ENCODE measurements around the gene LDB3.

LDB3 gene

GRCh38 chr10:86768412-86769062, 100.2 kb downstream of the LDB3 start:
- intact Hi-C loops (cut with DNase I): no loop called here
- DNase-seq: no peak

DNA sequence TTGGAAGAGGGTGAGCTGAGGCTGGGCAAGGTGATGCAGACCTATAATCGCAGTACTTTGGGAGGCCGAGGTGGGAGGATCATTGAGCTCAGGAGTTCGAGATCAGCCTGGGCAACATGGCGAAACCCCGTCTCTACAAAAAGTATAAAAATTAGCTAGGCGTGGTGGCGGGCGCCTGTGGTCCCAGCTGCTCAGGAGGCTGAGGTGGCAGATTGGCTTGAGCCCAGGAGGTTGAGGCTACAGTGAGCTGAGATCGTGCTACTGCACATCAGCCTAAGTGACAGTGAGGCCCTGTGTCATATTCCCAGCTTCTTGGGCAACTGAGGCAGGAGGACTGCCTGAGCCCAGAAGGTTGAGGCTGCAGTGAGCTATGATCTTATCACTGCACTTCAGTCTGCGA, 101.7 kb downstream of the LDB3 start:
- DNase-seq: no peak
- intact Hi-C loops (cut with DNase I): no loop called here

DNA sequence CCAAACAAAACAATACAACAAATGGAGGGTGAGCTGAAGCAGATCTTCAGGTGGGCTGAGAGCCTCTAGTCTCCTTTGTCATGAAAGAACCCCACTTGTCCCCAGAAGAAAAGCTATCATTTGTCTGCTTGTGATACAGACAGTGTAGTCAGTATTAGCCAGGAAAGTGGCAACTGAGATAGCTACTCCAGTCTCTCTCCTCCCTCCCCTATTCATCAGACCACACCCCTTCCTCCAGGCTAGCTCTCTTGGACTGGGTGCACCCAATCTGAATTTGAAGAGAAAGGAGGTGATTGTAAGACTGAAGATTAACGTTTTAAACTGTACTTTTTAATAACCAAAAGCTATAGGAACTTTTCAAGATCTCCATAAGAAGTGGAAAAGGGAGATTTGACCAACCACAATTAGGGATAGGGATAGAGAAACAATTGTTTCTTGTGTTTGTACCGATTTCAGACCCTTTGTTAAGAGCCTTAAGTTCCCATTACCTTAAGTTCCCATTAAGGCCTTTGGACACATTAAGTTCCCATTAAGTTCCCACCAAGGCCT, 102.2 kb downstream of the LDB3 start:
- no peak for DNase-seq
- intact Hi-C loops (cut with DNase I): no loop called here

DNA sequence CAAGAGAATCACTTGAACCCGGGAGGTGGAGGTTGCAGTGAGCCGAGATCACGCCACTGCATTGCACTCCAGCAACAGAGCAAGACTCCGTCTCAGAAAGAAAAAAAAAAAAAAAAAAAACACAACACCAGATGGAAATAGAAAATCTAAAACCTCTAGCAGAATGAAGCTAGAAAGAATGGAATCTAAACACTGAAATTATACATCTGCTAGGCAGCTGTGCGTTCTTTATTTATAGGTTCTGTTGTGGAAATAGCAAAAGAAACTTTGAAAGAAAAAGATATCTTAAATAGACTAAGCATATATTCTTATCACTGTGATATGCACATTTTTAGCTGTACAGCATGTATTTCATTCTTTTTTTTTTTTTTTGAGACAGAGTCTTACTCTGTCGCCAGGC, 105.2 kb downstream of the LDB3 start:
- DNase-seq: no peak
- intact Hi-C loops (cut with DNase I): no loop called here

DNA sequence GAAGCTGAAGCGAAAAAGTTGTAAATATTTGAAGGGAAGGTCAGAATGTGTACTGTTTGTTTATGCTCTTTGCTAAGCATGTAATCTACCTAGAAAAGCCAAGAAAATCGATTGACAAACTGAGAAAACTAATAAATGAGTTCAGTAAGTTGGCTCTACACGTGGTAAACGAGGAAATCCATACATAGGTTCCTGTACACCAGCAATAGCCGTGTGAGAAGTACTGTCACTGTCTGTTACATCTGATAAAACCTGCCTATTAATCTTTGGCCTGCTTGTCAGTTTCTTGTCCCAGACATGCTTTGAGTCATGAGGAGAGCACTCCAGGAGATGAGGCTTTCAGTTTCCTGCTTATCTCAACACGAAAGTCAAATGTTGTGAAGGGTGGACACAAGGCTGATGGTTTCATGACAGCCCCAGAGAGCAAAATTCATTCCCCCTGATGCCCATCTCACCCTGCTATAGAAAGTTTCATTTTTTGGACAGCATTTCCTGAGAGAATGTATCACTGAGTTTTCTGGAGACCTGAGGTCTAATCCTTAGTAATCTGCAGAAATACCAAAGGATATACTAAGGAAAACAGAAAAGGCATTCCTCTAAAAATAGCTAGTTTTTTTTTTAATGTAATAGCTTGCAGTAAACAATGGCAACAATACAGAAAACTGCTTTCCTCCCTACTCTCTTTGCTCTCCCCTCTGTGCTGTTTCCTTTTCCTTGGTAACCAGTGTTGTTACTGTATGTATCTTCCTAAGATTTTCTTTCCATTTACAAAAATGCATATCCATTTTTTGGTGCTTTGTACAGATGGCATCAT, 107.0 kb downstream of the LDB3 start:
- intact Hi-C loops (cut with DNase I): no loop called here
- no peak for DNase-seq

DNA sequence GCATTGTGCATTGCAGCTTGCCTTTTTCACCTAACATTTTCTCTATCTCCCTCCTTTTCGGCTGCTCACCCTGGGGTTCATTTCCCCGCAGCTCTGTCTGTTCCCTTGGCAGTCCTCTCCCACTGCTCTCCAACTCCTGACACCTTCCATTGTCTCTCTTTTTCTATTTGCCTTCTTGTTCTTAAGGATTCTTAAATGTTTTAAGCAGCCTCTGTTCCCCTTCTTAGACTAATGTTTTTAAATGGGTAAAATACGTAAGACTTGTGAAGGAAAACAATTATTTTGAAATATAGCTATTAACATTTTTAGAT, 107.5 kb downstream of the LDB3 start:
- intact Hi-C loops (cut with DNase I): no loop called here
- DNase-seq: peak in 1 of 42 donors; percentile 6

DNA sequence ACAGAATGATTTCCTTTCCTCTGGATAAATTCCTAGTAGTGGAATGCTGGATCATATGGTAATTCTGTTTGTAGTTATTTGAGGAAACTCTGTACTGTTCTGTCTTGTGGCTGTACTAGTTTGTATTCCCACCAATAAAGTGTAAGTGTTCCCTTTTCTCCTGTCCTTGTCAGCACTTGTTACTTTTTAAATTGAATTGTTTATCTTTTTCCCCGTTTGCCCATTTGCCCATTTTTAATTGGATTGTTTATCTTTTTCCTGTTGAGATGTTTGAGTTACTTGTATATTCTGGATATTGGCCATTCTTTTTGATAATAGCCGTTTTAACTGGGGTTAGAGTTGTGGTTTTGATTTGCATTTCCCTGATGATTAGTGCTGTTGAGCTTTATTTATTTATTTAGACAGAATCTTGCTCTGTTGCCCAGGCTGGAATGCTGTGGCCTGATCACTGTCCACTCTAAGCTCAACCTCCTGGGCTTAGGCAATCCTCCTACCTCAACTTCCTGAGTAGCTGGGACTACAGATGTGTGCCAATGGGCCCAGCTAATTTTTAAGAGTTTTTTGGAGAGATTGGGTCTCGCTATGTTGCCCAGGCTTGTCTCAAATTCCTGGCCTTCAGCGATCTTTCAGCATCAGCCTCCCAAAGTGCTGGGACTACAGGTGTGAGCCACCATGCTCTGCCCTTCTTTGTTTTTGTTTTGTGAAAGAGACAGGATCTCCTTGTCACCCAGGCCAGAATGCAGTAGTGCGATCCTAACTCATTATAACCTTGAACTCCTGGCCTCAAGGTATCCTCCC, 111.1 kb downstream of the LDB3 start:
- DNase-seq: no peak
- intact Hi-C loops (cut with DNase I): no loop called here

DNA sequence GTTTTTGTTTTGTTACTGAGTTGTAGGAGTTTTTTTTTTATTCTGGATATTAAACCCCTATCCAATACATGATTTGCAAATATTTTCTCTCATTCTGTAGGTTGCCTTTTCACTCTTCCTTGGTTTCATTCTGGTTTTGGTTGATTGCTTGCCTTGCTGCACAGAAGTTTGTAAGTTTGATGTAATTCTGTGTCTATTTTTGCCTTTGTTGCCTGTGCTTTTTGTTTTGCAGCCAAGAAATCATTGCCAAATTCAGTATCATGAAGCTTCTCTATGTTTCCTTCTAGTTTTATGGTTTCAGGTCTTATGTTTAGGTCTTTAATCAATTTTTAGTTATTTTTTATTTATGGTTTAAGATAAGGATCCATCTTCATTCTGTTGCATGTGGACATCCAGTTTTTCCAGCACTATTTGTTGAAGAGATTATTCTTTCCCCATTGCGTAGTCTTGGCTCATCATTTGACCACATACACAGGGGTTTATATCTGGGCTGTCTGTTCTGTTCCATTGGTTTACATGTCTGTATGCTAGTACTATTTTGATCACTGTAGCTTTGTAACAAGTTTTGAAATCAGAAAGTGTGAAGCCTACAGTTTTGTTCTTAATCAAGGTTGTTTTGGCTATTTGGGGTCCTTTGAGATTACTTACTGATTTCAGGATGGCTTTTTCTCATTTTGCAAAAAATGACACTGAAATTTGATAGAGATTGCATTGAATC, 114.5 kb downstream of the LDB3 start:
- intact Hi-C loops (cut with DNase I): no loop called here
- no peak for DNase-seq

GRCh38 chr10:86785037-86785436, 116.7 kb downstream of the LDB3 start:
- intact Hi-C loops (cut with DNase I): no loop called here
- no peak for DNase-seq
